B cell (primary cell): ENCODE data around the gene KIF16B.

Source experiments
- CTCF ChIP-seq: fragments of 200-600 bp; IDR thresholded peaks from one replicate; pipeline ENCODE4 v1.8.0; 2022; ENCODE audit warnings: antibody characterized with exemption, mild to moderate bottlenecking
- EZH2 ChIP-seq: IDR thresholded peaks from 2 replicates; pipeline ENCODE4 v1.6.1; 2012; ENCODE audit warnings: borderline replicate concordance, low read depth, mild to moderate bottlenecking, moderate library complexity, low read length; ENCODE audit not compliant: insufficient read depth, poor library complexity, severe bottlenecking

- TF ChIP-seq CTCF (no peak), EZH2 (no peak)
Observed at GRCh38 chr20:16405254-16405653, 168.0 kb downstream of the KIF16B start.
